ENCODE measurements around the gene WFDC5. TPM values are rescaled to one million over a fixed set of nuclear protein-coding genes. Genes with fewer than 3 reads are reported as not detected.
"Not testable (repeated sequence)": the region's sequence is repeated elsewhere in the genome, so short reads cannot be mapped to it uniquely, and the experiment has no call there.

WFDC5 gene
- total RNA-seq, 1 experiment from 2014 or later = not detected

DNA sequence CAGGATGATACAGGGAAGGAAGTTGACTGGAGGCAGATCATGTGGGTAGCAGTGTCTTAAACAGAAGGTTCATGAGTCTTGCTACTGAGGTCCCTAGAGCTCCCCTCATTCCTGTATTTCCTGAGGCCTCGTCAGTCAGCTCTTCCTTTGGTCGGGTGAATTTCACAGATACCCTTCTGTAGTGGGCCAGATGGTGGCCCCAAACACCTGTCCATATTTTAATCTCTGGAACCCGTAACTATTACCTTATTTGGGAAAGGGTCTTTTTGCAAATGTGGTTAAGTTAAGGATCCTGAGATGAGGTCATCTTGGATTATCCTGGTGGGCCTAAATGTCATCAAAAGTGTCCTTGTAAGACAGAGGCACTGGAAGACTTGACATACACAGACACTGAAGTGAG lies 23.6 kb downstream of the WFDC5 start:
- DNase-seq (ENCODE audit: extremely low read depth, low read depth) = no peak

DNA sequence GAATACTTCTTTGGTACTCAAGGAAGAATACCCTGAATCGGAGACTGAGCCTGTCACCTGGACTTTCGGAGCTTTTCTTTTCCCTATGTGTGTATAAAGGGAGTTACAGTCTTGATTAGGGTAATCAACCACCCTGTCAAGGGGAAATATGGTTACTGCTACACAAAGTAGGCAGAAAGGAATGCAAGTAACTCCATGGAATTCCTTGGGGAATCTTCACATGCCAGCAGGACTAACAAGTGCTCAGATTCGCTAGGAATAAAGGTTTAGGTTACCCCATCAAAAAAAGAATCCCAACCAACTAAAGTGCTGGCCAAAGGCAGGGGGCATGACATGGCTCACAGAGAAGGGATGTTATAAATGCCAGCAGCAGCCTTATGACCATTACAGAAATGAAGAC lies 24.5 kb downstream of the WFDC5 start:
- DNase-seq (ENCODE audit: extremely low read depth, low read depth) = no peak

GRCh38 chr20:45088247-45088646 lies 26.7 kb downstream of the WFDC5 start:
- DNase-seq (ENCODE audit: extremely low read depth, low read depth) = no peak

DNA sequence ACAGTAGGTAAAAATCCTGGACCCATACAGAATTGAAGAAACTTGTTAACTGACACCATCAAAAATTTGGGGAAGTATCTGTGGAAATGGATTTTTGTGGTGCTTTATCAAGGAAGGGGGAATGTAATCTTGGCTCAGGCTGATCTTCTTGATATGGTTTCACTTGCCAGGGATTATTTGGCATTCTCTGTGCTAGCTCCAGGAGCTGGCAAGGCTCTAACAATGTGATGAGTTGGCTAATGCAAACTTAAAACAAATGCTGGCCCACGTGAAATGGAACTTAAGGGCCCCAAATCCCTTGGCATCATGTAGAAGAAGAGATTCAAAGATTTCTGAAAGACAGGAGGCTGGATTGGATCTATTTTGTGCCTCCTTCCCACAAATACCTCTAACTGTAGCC lies 27.2 kb downstream of the WFDC5 start:
- no peak for DNase-seq (ENCODE audit: extremely low read depth, low read depth)

- no peak for DNase-seq (ENCODE audit: extremely low read depth, low read depth)
Measured at GRCh38 chr20:45087097-45087790, 27.7 kb downstream of the WFDC5 start.

- no peak for DNase-seq (ENCODE audit: extremely low read depth, low read depth)
Measured at GRCh38 chr20:45085867-45086266, 29.1 kb downstream of the WFDC5 start.

DNA sequence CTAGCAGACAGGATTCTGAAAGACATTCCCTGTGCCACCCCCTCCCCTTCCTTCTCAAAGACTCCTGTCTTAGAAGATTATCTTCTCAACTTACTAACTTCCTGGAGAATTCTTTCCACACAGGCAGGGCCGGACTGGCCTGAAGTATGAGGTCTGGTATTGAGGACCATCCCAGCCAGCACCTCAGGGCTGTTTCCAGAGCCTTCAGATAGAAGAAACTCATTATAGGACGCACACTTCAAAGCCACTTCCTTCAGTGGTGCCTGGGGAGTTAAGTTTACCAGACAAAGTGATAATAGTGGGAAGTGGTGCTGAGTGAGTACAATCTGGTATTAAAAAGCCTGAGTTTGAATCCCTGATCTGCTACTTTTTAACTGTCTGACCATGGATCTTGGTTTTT lies 29.7 kb downstream of the WFDC5 start:
- DNase-seq (ENCODE audit: extremely low read depth, low read depth) = no peak

DNA sequence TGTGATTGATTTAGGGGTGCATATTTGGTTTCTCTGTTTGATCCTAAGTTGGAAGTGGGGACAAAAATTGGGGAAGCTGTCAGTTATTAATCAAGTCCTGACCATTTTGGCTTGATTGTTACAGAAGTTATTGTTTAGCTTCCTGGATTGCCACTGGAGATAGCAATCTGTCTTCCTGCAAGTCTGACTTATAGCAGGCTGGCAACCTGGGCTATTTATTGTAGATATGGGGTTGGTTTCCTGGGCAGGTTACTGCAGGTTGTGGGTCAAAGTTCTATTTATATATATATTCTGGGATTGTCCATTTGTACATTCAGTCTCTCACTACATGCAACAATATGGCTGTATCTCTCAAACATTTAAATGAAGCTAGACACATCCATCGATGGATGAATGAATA lies 31.8 kb downstream of the WFDC5 start:
- no peak for DNase-seq (ENCODE audit: extremely low read depth, low read depth)

GRCh38 chr20:45082468-45082867 lies 32.5 kb downstream of the WFDC5 start:
- DNase-seq (ENCODE audit: extremely low read depth, low read depth) = no peak

DNA sequence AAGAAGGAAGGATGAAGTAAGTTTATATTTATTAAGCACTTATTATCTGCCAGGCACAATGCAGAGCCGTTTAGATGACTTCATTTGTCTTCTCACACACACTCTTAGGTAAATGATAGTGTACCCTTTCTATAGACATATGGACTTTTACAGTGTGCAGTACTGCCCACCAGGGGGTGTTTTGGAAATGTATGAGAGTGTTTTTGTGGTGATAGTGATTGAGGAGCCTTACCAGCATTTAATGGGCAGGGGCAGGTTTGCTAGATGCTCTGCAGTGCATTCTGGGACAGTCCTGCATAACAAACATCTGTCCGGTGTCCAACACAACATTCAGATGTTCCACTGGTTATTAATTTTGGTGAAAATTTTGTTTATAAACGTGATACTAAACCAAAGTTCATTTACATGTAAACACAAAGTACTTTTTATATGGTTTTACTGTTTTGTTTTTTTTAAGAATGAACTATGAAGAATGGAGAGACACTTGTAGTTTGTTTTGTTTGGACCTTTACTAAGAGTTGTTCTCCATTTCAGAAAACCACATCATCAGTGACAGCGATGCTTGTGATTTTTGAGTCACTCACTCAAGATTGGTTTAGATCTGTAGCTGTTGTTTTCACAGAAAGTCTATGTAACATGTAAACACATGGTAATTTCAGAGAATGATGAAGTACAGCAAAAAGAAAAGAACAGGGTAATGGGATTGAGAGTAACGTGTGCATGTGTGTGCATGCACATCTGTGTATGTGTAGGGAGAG lies 33.9 kb downstream of the WFDC5 start:
- no peak for DNase-seq (ENCODE audit: extremely low read depth, low read depth)

- DNase-seq (ENCODE audit: extremely low read depth, low read depth) = no peak
Measured at GRCh38 chr20:45077559-45077958, 37.4 kb downstream of the WFDC5 start.

DNA sequence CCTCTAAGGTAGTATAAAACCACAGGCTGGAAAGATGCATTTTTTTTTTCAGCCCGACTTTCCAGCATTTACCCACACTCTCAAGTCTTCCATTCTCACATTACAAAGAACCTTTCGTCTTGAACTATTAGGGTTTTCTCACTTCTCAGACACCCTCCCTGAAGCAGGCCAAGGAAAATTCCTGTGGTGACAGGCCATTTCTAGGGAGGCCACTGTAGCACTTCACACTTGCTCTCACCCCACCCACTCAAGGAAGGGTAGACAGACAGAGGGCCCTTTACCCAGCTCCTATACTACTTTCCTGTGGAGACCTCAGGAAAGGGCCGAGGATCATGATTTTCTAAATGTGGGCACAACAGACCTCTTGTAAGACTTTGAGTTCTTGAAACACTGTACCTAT lies 41.8 kb downstream of the WFDC5 start:
- DNase-seq (ENCODE audit: extremely low read depth, low read depth) = no peak

DNA sequence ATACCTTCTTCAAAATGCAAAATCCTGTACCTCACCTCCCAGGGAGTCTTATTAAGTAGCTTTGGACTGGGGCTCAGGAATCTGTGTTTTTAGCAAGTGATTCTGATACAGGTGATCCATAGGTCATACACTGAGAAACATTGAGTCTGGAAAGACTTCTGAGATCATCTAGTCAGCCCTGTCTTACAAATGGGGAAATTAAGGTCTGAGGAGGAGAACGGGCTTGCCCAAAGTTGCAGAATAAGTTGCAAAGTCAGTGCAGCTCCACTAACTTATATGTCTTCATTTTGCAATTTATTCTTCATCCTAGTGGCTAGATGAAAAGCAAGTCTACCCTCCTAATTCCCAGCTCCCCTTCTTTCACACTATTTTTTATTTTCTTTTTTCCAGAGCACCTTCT lies 42.9 kb downstream of the WFDC5 start:
- no peak for DNase-seq (ENCODE audit: extremely low read depth, low read depth)

GRCh38 chr20:45070932-45071632 lies 43.9 kb downstream of the WFDC5 start:
- no peak for DNase-seq (ENCODE audit: extremely low read depth, low read depth)

- no peak for DNase-seq (ENCODE audit: extremely low read depth, low read depth)
Measured at GRCh38 chr20:45069261-45069660, 45.7 kb downstream of the WFDC5 start.

DNA sequence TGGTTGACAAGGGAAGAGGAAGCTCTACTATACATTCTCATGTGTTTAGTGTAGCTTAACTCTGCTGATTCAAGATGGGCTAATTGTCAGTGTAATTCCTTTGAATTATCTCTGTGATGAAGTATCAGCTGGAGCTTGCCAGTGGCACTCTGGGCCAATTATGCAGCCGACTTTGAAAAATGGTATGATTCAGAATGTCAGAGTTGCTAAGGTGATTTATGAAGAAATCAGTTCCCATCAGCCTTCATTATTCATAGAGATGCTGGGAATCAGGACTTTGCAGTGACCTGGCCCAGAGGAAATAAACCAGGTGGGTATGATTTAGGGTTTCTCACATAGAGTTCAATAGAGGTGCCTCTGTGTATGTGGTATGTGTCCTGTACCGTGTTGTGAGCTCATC lies 47.4 kb downstream of the WFDC5 start:
- no peak for DNase-seq (ENCODE audit: extremely low read depth, low read depth)

- DNase-seq (ENCODE audit: extremely low read depth, low read depth) = no peak
Measured at GRCh38 chr20:45067087-45067486, 47.9 kb downstream of the WFDC5 start.

GRCh38 chr20:45066372-45066771 lies 48.6 kb downstream of the WFDC5 start:
- no peak for DNase-seq (ENCODE audit: extremely low read depth, low read depth)

- DNase-seq (ENCODE audit: extremely low read depth, low read depth) = no peak
Measured at GRCh38 chr20:45064812-45065211, 50.2 kb downstream of the WFDC5 start.

DNA sequence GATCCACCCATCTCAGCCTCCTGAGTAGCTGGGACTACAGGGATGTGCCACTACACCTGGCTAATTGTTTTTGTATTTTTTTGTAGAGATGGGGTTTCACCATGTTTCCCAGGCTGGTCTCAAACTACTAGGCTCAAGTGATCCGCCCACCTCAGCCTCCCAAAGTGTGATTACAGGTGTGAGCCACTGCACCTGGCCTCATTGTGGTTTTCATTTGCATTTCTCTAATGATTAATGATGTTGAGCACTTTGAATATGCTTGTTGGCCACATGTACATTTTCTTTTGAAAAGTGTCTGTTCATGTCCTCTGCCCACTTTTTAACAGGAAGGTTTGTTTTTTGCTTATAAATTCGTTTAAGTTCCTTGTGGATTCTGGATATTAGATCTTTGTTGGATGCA lies 51.9 kb downstream of the WFDC5 start:
- DNase-seq (ENCODE audit: extremely low read depth, low read depth) = not testable (repeated sequence)

DNA sequence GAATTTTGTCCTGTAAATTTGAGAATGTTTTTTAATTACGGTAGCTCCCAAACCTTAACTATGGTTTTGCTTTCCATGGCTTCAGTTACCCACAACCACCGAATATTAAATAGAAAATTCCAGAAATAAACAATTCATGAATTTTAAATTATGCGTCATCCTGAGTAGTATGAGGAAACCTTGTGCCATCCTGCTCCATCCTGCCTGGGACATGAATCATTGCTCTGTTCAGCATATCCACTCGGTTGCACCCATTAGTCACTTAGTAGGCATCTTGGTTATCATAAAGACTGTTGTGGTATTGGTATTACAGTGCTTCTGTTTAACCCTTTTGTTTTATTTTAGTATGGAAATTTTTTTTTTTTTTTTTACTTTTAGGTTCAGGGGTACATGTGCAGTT lies 53.7 kb downstream of the WFDC5 start:
- DNase-seq (ENCODE audit: extremely low read depth, low read depth) = peak; percentile 37

GRCh38 chr20:45060294-45060693 lies 54.7 kb downstream of the WFDC5 start:
- no peak for DNase-seq (ENCODE audit: extremely low read depth, low read depth)
